GF-D8 (cell line): ENCODE measurements around the gene CSF2RB.

ENCODE experiments used
- DNase-seq: peaks from one replicate; lab custom pipeline; 2025; lab: John Stamatoyannopoulos, UW

CSF2RB gene

GRCh38 chr22:36921309-36922104 lies 8.1 kb downstream of the CSF2RB start:
- DNase-seq = peak; percentile 52

- no peak for DNase-seq
Observed at GRCh38 chr22:36922105-36922608, 8.7 kb downstream of the CSF2RB start.

GRCh38 chr22:36922711-36923110 lies 9.3 kb downstream of the CSF2RB start:
- DNase-seq = no peak

GRCh38 chr22:36923131-36923788 lies 9.8 kb downstream of the CSF2RB start:
- DNase-seq = peak; percentile 82

- no peak for DNase-seq
Observed at GRCh38 chr22:36924151-36924698, 10.8 kb downstream of the CSF2RB start.

GRCh38 chr22:36925388-36926290 lies 12.2 kb downstream of the CSF2RB start:
- DNase-seq = no peak

GRCh38 chr22:36926309-36926708 lies 12.9 kb downstream of the CSF2RB start:
- no peak for DNase-seq

GRCh38 chr22:36926721-36927435 lies 13.4 kb downstream of the CSF2RB start:
- DNase-seq = no peak

- DNase-seq = no peak
Observed at GRCh38 chr22:36927671-36928070, 14.2 kb downstream of the CSF2RB start.

- DNase-seq = no peak
Observed at GRCh38 chr22:36928196-36928595, 14.8 kb downstream of the CSF2RB start.

- DNase-seq = no peak
Observed at GRCh38 chr22:36928786-36929535, 15.5 kb downstream of the CSF2RB start.

- no peak for DNase-seq
Observed at GRCh38 chr22:36929621-36930020, 16.2 kb downstream of the CSF2RB start.

- DNase-seq = no peak
Observed at GRCh38 chr22:36930041-36930935, 16.9 kb downstream of the CSF2RB start.

- DNase-seq = no peak
Observed at GRCh38 chr22:36931446-36931845, 18.0 kb downstream of the CSF2RB start.

- DNase-seq = no peak
Observed at GRCh38 chr22:36933629-36934417, 20.4 kb downstream of the CSF2RB start.

GRCh38 chr22:36934418-36935312 lies 21.2 kb downstream of the CSF2RB start:
- DNase-seq = no peak

- no peak for DNase-seq
Observed at GRCh38 chr22:36935313-36935610, 21.8 kb downstream of the CSF2RB start.

- DNase-seq = no peak
Observed at GRCh38 chr22:36935694-36936093, 22.3 kb downstream of the CSF2RB start.
